NCI-H146 (cell line): ENCODE measurements around the gene PCDH8.
"Not testable (repeated sequence)": the region's sequence is repeated elsewhere in the genome, so short reads cannot be mapped to it uniquely, and the experiment has no call there.

Source experiments
- DNase-seq: peaks from one replicate; lab custom pipeline; 2025; lab: John Stamatoyannopoulos, UW

The PCDH8 gene

GRCh38 chr13:52850396-52851136 lies 2.1 kb upstream of the PCDH8 start:
- peak; percentile 80 for DNase-seq

DNA sequence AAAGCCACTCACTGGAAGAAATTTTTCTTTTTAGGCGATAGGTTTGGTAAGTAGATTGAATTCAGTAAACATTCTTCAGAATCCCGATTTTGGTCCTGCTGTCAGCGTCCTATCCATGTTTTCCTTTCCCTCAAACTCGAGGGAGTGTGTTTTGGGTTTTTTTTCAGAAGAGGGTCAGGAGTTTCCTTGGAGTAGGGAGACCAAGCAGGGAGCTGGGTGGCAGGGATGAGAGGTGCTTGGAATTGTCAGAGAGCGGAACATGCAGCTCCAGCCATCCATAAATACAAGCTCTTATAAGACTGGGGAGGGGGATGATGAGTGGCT lies 1.6 kb upstream of the PCDH8 start:
- DNase-seq: no peak

- DNase-seq: peak; percentile 42
Observed at GRCh38 chr13:52849291-52850071, 1.0 kb upstream of the PCDH8 start.

GRCh38 chr13:52847682-52848432 lies 583 bp downstream of the PCDH8 start:
- DNase-seq: no peak

GRCh38 chr13:52847322-52847681 lies 1.1 kb downstream of the PCDH8 start:
- no peak for DNase-seq

DNA sequence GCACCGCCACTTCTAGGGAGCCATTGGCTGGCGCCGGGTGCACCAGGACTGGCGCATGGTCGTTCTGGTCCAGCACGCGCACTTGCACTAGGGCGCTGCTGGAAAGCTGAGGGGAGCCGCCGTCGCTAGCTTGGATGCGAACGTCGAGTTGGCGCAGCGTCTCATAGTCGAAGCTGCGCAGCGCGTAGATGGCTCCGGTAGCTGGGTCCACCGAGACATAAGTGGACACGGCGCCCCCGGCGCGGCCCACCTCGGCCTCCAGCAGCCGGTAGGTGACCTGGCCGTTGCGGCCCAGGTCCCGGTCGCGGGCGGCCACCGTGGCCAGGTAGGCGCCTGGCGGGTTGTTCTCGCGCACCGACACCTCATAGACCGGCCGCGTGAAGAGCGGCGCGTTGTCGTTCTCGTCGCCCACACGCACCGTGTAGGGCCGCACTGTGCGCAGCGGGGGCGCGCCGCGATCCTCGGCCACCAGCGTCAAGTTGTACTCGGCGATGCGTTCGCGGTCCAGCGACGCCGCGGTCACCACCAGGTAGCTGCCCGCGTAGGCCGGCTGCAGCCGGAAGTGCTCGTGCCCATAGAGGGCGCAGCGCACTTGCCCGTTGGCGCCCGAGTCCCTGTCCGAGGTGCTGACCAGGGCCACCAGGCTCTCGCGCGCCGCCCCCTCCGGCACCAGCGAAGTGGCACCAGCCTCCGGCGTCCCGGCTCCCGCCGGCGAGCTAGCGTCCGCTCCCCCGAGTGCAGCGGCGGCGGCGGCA lies 1.7 kb downstream of the PCDH8 start:
- no peak for DNase-seq

DNA sequence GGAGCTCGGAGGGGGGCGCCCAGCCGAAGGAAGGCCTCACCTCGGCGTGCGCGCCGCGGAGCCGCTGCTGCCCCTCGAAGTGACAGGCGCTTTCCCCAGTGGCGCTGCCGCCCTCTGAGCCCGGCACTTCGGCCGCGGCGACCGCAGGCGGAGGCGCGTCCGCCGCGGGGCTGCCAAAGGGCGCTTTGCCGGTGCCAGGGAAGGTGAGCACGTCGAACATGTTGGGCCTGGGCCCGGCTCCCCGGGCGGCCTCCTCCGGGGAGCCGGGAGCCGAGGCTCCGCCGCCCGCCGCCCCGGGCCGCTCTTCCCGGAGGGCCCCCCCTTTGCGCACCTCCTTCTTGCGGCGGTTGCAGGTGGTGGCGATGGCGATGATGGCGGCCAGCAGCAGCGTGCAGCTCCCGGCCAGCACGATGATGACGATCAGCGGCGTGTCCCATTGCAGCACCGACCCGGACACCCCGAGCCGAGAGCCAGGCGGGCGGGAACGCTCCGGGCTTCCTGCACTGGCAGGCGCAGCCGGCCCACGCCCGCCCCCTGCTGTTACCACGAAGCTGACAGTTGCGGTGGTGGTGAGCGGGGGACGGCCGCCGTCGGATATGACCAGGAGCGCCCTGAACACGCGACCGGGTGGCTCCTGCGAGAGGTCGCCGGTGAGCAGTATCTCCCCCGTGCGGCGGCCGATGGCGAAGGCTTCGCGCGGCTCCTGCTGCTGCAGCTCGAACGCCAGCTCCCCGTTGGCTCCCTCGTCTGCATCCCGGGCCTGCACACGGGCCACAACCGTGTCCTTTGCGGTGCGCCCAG lies 2.5 kb downstream of the PCDH8 start:
- DNase-seq: no peak

DNA sequence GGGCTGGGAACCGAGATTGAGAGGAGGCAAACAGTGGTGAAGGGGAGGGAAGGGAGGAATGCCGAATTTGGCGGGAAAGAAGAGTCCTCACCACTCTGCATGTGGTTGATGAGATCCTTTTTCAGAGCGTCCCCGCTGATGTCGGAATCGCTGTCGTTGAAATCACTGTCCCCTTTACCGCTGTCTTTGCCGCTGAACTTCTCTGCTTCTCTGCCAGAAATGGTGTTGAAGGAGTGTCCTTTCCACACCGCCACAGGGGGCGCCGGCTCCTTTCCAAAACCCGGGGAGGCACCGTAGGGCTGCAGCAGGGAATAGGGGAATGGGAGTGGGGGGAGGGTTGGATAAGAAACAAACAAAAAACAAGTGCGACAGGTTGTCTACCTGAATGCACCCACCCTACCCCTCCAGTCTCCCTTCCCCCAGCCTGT lies 3.1 kb downstream of the PCDH8 start:
- DNase-seq: no peak

DNA sequence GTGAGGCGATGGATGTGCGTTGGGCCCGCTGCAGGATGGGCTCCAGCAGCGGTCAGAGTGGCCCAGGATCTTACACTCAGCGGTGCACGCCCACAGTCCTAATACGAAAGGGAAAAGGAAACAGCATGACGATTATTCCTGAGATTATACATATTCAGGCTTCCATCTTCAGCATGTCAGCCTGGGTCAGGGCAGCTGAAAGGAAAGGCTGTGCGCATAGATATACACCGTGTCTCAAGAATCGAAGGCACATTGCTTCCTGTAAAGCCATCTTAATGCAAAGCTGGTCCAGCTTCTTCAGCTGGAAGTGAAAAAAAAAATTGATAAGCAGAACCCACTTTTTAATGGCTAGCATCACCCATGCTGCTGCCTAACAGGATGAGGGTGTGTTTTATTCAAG lies 3.6 kb downstream of the PCDH8 start:
- no peak for DNase-seq

DNA sequence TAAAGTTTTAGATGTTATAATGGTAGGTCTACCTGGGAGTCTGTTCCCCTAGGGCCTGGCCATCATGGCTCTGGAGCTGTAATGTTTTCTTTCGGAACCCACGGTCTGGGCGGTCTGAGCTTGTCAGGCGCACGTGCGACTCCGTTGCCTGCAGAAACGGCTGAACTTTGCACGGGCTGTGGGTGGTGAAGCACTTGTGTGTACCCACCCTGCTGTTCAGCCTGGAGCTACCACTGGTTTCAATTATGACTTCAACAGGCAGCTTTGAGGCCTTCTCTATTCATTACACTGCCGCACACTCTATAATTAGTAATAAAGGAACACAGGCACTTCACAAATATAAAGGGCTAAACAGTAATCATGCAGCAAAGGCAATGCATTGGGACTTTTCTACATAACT lies 6.0 kb downstream of the PCDH8 start:
- DNase-seq: peak; percentile 95

- no peak for DNase-seq
Observed at GRCh38 chr13:52840066-52840465, 8.4 kb downstream of the PCDH8 start.

DNA sequence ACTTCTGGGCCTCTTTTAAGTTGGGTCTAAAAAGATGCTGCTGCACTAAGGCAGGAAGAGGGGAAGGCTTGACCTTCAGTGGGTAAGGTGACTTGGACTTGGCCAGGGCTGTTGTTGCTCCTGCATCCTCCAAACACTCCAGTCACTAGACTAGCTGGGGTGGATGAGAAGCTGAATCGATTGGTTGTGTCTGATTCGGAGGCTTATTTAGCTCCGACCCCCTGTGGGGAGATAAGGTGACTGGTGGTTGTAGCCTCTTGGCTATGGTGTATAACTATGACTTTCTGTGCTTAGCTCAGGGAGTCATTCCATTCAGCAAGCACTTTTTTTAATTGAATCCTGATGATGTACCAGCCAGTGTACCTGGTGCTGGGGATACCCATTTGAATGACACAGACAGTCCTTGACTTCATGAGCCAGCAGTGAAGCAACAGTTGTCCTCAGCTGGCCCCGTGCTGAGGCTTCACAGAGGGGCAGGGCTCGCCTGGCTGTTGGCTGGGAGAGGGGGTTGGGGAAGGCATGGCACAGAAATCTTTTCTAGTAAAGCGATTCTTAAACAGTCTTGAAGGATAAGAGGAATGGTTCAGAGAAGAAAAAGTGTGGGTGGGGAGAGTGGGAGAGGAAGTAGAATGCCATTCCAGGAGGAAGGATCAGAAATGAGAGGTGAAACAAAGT lies 9.9 kb downstream of the PCDH8 start:
- DNase-seq: peak; percentile 74

DNA sequence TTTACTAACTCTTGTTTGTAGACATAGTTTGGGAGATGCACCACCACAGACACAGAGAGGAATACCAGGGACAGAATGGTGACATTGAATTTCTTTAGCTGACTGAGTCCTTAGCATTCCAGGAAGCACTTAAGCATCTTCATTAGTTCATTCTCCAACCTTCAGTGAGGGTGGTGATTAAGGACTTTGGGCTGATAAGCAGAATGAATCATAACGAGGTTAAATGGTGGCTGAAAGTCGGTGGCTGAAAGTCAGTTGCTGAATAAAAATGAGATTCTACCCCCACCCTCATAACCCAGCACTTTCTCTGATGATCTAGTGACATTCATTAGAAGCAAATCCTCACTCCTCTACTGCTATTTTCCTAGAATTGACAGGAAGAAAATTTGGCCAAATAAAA lies 10.6 kb downstream of the PCDH8 start:
- DNase-seq: no peak

DNA sequence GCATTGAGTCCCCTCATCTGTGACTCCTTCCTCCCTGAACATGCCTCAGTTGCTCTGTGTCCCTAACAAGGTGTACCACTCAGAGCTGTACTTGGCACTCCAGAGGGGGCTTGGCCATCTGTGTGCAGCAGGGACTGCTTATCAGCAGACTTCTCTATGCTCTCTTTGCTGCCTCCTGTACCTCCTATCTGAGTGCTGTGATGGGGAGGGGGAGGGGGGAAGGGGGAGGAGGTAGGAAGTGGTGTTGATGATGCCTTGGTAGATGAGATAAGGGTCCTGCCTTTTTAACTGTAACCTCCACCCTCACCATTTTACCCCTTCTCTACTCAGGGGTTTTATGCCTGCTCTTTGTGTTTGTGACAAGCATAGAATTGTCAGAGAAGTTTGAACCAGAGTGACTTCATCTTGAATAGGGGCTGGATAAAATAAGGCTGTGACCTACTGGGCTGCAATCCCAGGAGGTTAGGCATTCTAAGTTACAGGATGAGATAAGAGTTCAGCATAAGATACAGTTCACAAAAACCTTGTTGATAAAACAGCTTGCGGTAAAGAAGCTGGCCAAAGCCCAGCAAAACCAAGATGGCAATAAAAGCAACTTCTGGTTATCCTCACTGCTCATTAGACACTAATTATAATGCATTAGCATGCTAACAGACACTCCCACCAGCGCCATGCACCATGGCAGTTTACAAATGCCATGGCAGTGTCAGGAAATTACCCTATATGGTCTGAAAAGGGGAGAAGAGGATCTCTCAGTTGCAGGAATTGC lies 13.2 kb downstream of the PCDH8 start:
- no peak for DNase-seq

- DNase-seq: peak; percentile 8
Observed at GRCh38 chr13:52833296-52833875, 15.1 kb downstream of the PCDH8 start.

- peak; percentile 81 for DNase-seq
Observed at GRCh38 chr13:52832313-52832712, 16.1 kb downstream of the PCDH8 start.

DNA sequence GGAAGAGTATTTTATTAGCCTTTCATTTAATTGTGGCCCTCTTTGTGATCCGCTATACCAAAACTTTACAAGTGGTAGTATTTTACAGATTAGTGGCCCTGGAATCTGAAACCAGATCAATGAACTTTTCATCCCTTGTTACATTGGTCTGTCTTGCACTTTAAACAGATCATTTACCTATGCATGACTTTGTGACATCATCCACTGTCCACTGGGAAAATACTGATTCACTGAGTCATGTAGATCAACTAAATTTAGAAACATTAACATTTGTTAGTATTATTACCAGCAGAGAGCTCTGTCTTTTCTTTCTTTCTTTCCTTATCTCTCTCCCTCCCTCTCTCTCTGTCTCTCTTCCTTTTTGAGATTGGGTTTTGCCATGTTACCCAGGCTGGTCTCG lies 17.5 kb downstream of the PCDH8 start:
- DNase-seq: no peak

DNA sequence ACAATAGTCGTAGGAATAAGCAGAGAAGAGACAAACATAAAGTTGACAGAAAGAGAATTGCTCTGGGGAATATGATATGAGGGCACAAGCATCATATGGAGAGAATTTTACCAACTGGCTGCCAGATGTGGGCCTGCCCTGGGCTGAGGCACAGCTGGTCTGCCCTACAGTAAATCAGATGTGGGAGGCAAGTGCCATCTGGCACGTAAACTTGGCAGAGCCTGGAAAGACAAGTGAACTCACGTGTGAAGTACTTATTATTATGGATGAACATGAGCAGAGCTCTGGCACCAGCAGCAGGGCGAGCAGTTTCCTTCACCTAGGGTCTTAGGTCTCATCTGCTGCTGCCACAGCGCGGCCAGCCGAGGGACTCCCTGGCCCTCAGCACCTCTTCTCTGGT lies 20.6 kb downstream of the PCDH8 start:
- no peak for DNase-seq

GRCh38 chr13:52817886-52818285 lies 30.6 kb downstream of the PCDH8 start:
- DNase-seq: not testable (repeated sequence)

GRCh38 chr13:52815330-52815729 lies 33.1 kb downstream of the PCDH8 start:
- no peak for DNase-seq
